Neural cell (in vitro differentiated cells): Measurements from ENCODE around the gene DMXL1. TPM values are rescaled to one million over a fixed set of nuclear protein-coding genes. Genes with fewer than 3 reads are reported as not detected.
"Not testable (repeated sequence)": the region's sequence is repeated elsewhere in the genome, so short reads cannot be mapped to it uniquely, and the experiment has no call there.

Experiments used
- H2AFZ ChIP-seq: fragments of 200-600, 300-800 bp; sonication (generic), shearing (Covaris generic); 2 replicates; pipeline ENCODE4 v1.6.0; 2014; ENCODE audit warnings: low read depth, mild to moderate bottlenecking, antibody characterized with exemption, low read length, moderate library complexity
- H3F3A ChIP-seq: fragments of 200-600 bp; shearing (Covaris generic); 2 replicates; pipeline ENCODE4 v1.6.1; 2016; ENCODE audit warnings: mild to moderate bottlenecking, moderate library complexity, mixed read lengths, antibody characterized with exemption, low read length; ENCODE audit not compliant: insufficient read depth, poor library complexity, severe bottlenecking
- H3K27ac ChIP-seq: fragments of 200-600, 300-800 bp; sonication (generic), shearing (Covaris generic); 2 replicates; pipeline ENCODE4 v1.5.1; 2014; ENCODE audit warnings: mild to moderate bottlenecking, low read length, moderate library complexity
- H3K27me3 ChIP-seq: fragments of 300-800, 200-600 bp; sonication (generic), shearing (Covaris generic); 2 replicates; pipeline ENCODE4 v1.6.0; 2014; ENCODE audit warnings: mild to moderate bottlenecking, low read depth, low read length, moderate library complexity; ENCODE audit not compliant: insufficient read depth
- H3K36me3 ChIP-seq: fragments of 300-800, 200-600 bp; sonication (generic), shearing (Covaris generic); 2 replicates; pipeline ENCODE4 v1.5.1; 2014; ENCODE audit warnings: mild to moderate bottlenecking, antibody characterized with exemption, low read length, moderate library complexity; ENCODE audit not compliant: insufficient read depth
- H3K4me2 ChIP-seq: fragments of 300-800, 200-600 bp; sonication (generic), shearing (Covaris generic); 2 replicates; pipeline ENCODE4 v1.6.0; 2014; ENCODE audit warnings: mild to moderate bottlenecking, low read length
- H3K4me3 ChIP-seq: fragments of 300-800, 200-600 bp; sonication (generic), shearing (Covaris generic); 2 replicates; pipeline ENCODE4 v1.5.1; 2014; ENCODE audit warnings: mild to moderate bottlenecking, low read length, moderate library complexity
- H3K79me2 ChIP-seq: fragments of 200-600 bp; shearing (Covaris generic); replicated peaks from 2 replicates; pipeline ENCODE4 v1.6.0; 2014; ENCODE audit warnings: mild to moderate bottlenecking, low read length, moderate library complexity; ENCODE audit not compliant: insufficient read depth
- H3K9ac ChIP-seq: fragments of 300-800, 200-600 bp; sonication (generic), shearing (Covaris generic); 2 replicates; pipeline ENCODE4 v1.6.1; 2016; ENCODE audit warnings: mild to moderate bottlenecking, low read length, mixed read lengths
- H3K9me2 ChIP-seq: fragments of 200-600 bp; shearing (Covaris generic); 2 replicates; pipeline ENCODE4 v1.6.1; 2016; ENCODE audit warnings: mild to moderate bottlenecking, low read length, mixed read lengths; ENCODE audit not compliant: insufficient read depth
- H3K9me3 ChIP-seq: fragments of 200-600, 300-800 bp; sonication (generic), shearing (Covaris generic); 2 replicates; pipeline ENCODE4 v1.6.1; 2016; ENCODE audit warnings: mild to moderate bottlenecking, mixed run types, low read length, moderate library complexity, mixed read lengths
- H4K20me1 ChIP-seq: fragments of 200-600 bp; shearing (Covaris generic); 2 replicates; pipeline ENCODE4 v1.6.1; 2016; ENCODE audit warnings: mild to moderate bottlenecking, mixed run types; ENCODE audit not compliant: insufficient read depth
- CTCF ChIP-seq: fragments of 450-650 bp; IDR thresholded peaks from 2 replicates; pipeline ENCODE4 v1.5.1; 2014; ENCODE audit warnings: antibody characterized with exemption, mild to moderate bottlenecking, moderate library complexity; ENCODE audit not compliant: poor library complexity, severe bottlenecking
- EP300 ChIP-seq: fragments of 450-650 bp; conservative IDR thresholded peaks from 2 replicates; pipeline ENCODE4 v1.6.1; 2014; ENCODE audit warnings: antibody characterized with exemption, mild to moderate bottlenecking, moderate library complexity; ENCODE audit not compliant: poor library complexity, severe bottlenecking
- EZH2 ChIP-seq: fragments of 200-600, 300-800 bp; shearing (Covaris generic), sonication (generic); IDR thresholded peaks from 2 replicates; pipeline ENCODE4 v1.6.1; 2014; ENCODE audit warnings: antibody characterized with exemption, low read length, borderline replicate concordance, mild to moderate bottlenecking; ENCODE audit not compliant: insufficient read depth, poor library complexity, severe bottlenecking
- MXI1 ChIP-seq: fragments of 450-650 bp; conservative IDR thresholded peaks from 2 replicates; pipeline ENCODE4 v1.6.1; 2014; ENCODE audit warnings: antibody characterized with exemption, mild to moderate bottlenecking; ENCODE audit not compliant: poor library complexity, severe bottlenecking
- POLR2AphosphoS5 ChIP-seq: IDR thresholded peaks from 2 replicates; pipeline ENCODE4 v1.6.1; 2012
- RAD21 ChIP-seq: fragments of 450-650 bp; conservative IDR thresholded peaks from 2 replicates; pipeline ENCODE4 v1.6.1; 2014; ENCODE audit warnings: antibody characterized with exemption, mild to moderate bottlenecking, moderate library complexity
- REST ChIP-seq: IDR thresholded peaks from 2 replicates; pipeline ENCODE4 v1.6.1; 2012; ENCODE audit warnings: borderline replicate concordance
- SMC3 ChIP-seq: fragments of 450-650 bp; conservative IDR thresholded peaks from 2 replicates; pipeline ENCODE4 v1.6.1; 2014; ENCODE audit warnings: antibody characterized with exemption, mild to moderate bottlenecking, moderate library complexity; ENCODE audit not compliant: poor library complexity
- TAF1 ChIP-seq: IDR thresholded peaks from 2 replicates; pipeline ENCODE4 v1.6.1; 2012; ENCODE audit warnings: low read depth
- polyA plus RNA-seq: library from polyadenylated mRNA; depleted of rRNA; stranded (reverse); fragments of >200 nt; gene quantifications from 2 replicates; pipeline ENCODE4 v1.2.3, GENCODE V29; 2014

The DMXL1 gene
- polyA plus RNA-seq, 1 donor from 2014 or later: 46.9 TPM

- peak overlapping the region; percentile 97 for H2AFZ ChIP-seq
- H3K27ac ChIP-seq: peak overlapping the region; percentile 93
- TF ChIP-seq REST (no peak), CTCF (no peak), EP300 (no peak), SMC3 (no peak), TAF1 (no peak), RAD21 (no peak), POLR2AphosphoS5 (no peak), MXI1 (no peak)
Measured at GRCh38 chr5:119071561-119071995, 691 bp downstream of the DMXL1 start.

GRCh38 chr5:119072496-119072895 is 1.6 kb downstream of the DMXL1 start:
- Histone ChIP-seq H3K9me2 (no peaks in the 10 kb centered on the region), H3K27ac (no peak overlapping the region), H3K79me2 (peaks cover 14% of the 10 kb centered on the region), H3K4me2 (peak overlapping the region; percentile 90), H3K9ac (no peak overlapping the region), H3K9me3 (no peaks in the 10 kb centered on the region), H3K4me3 (peak overlapping the region; percentile 95), H3K36me3 (no peaks in the 10 kb centered on the region), H4K20me1 (no peaks in the 10 kb centered on the region), H3K27me3 (no peaks in the 10 kb centered on the region), H3F3A (no peaks in the 10 kb centered on the region), H2AFZ (no peak overlapping the region)
- TF ChIP-seq MXI1 (no peak), EZH2 (no peak), REST (no peak), EP300 (no peak), SMC3 (no peak), CTCF (no peak), POLR2AphosphoS5 (no peak), TAF1 (no peak), RAD21 (no peak)

More at GRCh38 chr5:119071561-119071995, 691 bp downstream of the DMXL1 start:
- Histone ChIP-seq H3K4me2 (peak overlapping the region; percentile 90), H4K20me1 (no peaks in the 10 kb centered on the region), H3K9me3 (no peaks in the 10 kb centered on the region), H3F3A (no peaks in the 10 kb centered on the region), H3K4me3 (peak overlapping the region; percentile 95), H3K9me2 (no peaks in the 10 kb centered on the region), H3K36me3 (no peaks in the 10 kb centered on the region), H3K27me3 (no peaks in the 10 kb centered on the region), H3K9ac (peak overlapping the region; percentile 90), H3K79me2 (peaks cover 14% of the 10 kb centered on the region)

GRCh38 chr5:119073746-119074337 is 3.0 kb downstream of the DMXL1 start:
- peak overlapping the region; percentile 95 for H3K4me3 ChIP-seq
- H3K79me2 ChIP-seq: peaks cover 18% of the 10 kb centered on the region

More at GRCh38 chr5:119073746-119074337, 3.0 kb downstream of the DMXL1 start:
- not testable (repeated sequence) for H3K9ac ChIP-seq, H3K36me3 ChIP-seq, H3K27me3 ChIP-seq, H3K9me2 ChIP-seq, H4K20me1 ChIP-seq, H3K9me3 ChIP-seq, H2AFZ ChIP-seq, H3K27ac ChIP-seq, H3K4me2 ChIP-seq, H3F3A ChIP-seq
